ENCODE data around the gene PDZRN3.
A peak's percentile ranks its signal among the peaks of the same experiment; 100 is the strongest.

PDZRN3 gene

DNA sequence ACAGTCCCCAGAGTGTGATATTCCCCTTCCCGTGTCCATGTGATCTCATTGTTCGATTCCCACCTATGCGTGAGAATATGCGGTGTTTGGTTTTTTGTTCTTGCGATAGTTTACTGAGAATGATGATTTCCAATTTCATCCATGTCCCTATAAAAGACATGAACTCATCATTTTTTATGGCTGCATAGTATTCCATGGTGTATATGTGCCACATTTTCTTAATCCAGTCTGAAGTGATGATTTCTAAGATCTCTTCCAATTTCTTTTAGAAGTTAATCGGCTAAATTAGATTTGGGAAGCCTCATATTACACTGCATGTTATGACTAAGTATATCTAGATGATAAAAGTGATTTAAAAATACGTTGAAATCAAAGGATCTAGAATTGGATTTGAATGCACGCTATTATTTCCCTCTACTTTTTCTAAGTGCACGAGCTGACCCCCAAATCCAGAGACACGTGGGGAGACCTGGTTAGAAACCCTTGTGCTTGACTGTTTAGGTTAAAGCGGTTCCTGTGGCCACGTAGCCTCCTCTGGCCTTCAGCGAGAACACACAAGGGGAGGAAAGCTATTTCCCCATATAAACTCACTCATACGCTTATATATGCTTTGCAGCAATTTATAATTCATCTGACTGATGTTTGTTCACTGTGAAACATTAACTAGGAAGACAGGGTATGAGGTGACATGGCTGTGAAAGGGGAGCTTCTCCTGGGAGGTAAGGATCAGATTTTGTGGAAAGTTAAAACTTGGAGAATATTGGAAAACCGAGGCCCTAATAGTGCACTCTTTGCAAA, 243.8 kb downstream of the PDZRN3 start:
- Histone ChIP-seq H3K23ac (ENCODE audit: low read length) (no peak overlapping the region), H4K8ac (ENCODE audit: low read depth, low read length) (no peak overlapping the region), H3K9me3 (ENCODE audit: insufficient read depth, low read depth, low read length) (peaks cover 7% of the 10 kb centered on the region), H3K4me2 (ENCODE audit: low read length) (no peak overlapping the region), H3K14ac (ENCODE audit: low read length) (no peak overlapping the region), H2BK12ac (ENCODE audit: low read length) (no peak overlapping the region), H3K36me3 (ENCODE audit: control insufficient read depth in 1 of 2, insufficient read depth in 2 of 2, low read length in 2 of 2) (peaks cover 19 to 26% of the 10 kb centered on the region in 2 experiments), H2AK5ac (ENCODE audit: low read length) (no peak overlapping the region), H2BK120ac (ENCODE audit: insufficient read depth, low read length, poor library complexity) (no peak overlapping the region), H3K4me1 (ENCODE audit: control insufficient read depth in 1 of 2, insufficient read depth in 2 of 2, low read length in 2 of 2) (no peaks in the 10 kb centered on the region), H3K4ac (ENCODE audit: low read depth, low read length) (no peak overlapping the region), H3K79me2 (ENCODE audit: control insufficient read depth, insufficient read depth, low read length, poor library complexity) (no peaks in the 10 kb centered on the region), H2BK5ac (ENCODE audit: low read depth, low read length, poor library complexity) (no peak overlapping the region), H3K4me3 (ENCODE audit: low read depth, low read length) (no peak overlapping the region), H3K9ac (ENCODE audit: low read length) (no peak overlapping the region), H3K79me1 (ENCODE audit: low read length) (no peaks in the 10 kb centered on the region), H3K27me3 (ENCODE audit: insufficient read depth, low read length) (no peaks in the 10 kb centered on the region), H2AFZ (ENCODE audit: insufficient read depth, low read length, poor library complexity) (no peak overlapping the region), H3K18ac (ENCODE audit: low read length) (no peak overlapping the region), H4K12ac (ENCODE audit: low read depth, low read length) (no peak overlapping the region), H3K27ac (ENCODE audit: low read depth, low read length) (no peak overlapping the region), H4K91ac (ENCODE audit: low read depth, low read length) (no peak overlapping the region)
- DNase-seq, result no peak
- no CpG with 5 or more reads among the region's 15 CpGs for WGBS (ENCODE audit: extremely low coverage, insufficient coverage, insufficient read length)

DNA sequence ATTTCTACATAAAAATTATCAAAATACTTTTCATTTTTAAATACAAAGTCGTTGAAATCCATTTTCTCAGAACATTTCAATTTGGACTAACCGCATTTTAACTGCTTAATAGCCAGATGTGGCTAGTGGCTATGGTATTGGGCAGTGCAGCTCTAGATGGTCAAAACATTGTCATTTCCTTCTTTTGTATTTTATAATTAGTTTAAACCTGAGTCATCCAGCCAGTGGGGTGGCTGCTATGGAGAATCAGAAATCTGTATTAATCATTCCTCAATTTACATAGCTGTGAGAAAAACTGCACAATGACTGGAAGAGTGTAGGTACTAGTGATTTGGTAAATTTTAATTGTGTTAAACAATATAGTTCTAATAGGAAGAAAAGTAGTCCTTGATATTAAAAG, 245.3 kb downstream of the PDZRN3 start:
- Histone ChIP-seq H3K23ac (ENCODE audit: low read length) (no peak overlapping the region), H3K4ac (ENCODE audit: low read depth, low read length) (no peak overlapping the region), H3K4me3 (ENCODE audit: low read depth, low read length) (no peak overlapping the region), H2AK5ac (ENCODE audit: low read length) (no peak overlapping the region), H3K79me2 (ENCODE audit: control insufficient read depth, insufficient read depth, low read length, poor library complexity) (no peaks in the 10 kb centered on the region), H3K9ac (ENCODE audit: low read length) (no peak overlapping the region), H3K79me1 (ENCODE audit: low read length) (no peaks in the 10 kb centered on the region), H4K91ac (ENCODE audit: low read depth, low read length) (no peak overlapping the region), H3K4me1 (ENCODE audit: control insufficient read depth in 1 of 2, insufficient read depth in 2 of 2, low read length in 2 of 2) (no peaks in the 10 kb centered on the region), H3K4me2 (ENCODE audit: low read length) (no peak overlapping the region), H3K27ac (ENCODE audit: low read depth, low read length) (no peak overlapping the region), H4K12ac (ENCODE audit: low read depth, low read length) (no peak overlapping the region), H3K27me3 (ENCODE audit: insufficient read depth, low read length) (no peaks in the 10 kb centered on the region), H2BK12ac (ENCODE audit: low read length) (no peak overlapping the region), H2BK120ac (ENCODE audit: insufficient read depth, low read length, poor library complexity) (no peak overlapping the region), H2BK5ac (ENCODE audit: low read depth, low read length, poor library complexity) (no peak overlapping the region), H3K14ac (ENCODE audit: low read length) (no peak overlapping the region), H2AFZ (ENCODE audit: insufficient read depth, low read length, poor library complexity) (no peak overlapping the region), H3K9me3 (ENCODE audit: insufficient read depth, low read depth, low read length) (peaks cover 4% of the 10 kb centered on the region), H4K8ac (ENCODE audit: low read depth, low read length) (no peak overlapping the region), H3K36me3 (ENCODE audit: control insufficient read depth in 1 of 2, insufficient read depth in 2 of 2, low read length in 2 of 2) (peaks cover 12 to 17% of the 10 kb centered on the region in 2 experiments), H3K18ac (ENCODE audit: low read length) (no peak overlapping the region)
- no CpG with 5 or more reads among the region's 2 CpGs for whole genome bisulfite sequencing (ENCODE audit: extremely low coverage, insufficient coverage, insufficient read length)
- no peak for DNase-seq

DNA sequence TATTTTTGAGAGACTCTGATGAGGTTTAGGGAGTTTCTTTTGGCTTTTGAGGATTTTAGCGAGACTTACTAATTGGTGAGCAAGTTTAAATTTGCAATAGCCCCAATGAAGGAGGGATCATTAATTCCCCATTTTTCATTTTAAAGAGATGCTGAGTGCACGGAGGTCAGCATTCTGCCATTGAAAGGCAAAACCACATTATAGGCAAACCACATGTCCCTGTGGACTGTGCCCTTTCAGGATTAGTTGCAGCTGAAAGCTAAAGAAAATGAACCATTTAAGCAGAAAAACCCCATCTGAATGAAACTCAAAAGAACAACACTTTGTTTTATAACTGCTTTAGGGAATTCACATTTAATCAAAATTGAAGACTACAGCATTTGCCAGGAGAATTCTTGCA, 246.5 kb downstream of the PDZRN3 start:
- DNase-seq, result no peak
- no peak overlapping the region for H3K14ac ChIP-seq (ENCODE audit: low read length)
- peaks cover 5% of the 10 kb centered on the region for H3K9me3 ChIP-seq (ENCODE audit: insufficient read depth, low read depth, low read length)
- H3K4me2 ChIP-seq (ENCODE audit: low read length), result no peak overlapping the region
- no peak overlapping the region for H2BK12ac ChIP-seq (ENCODE audit: low read length)
- no peak overlapping the region for H3K9ac ChIP-seq (ENCODE audit: low read length)
- no peak overlapping the region for H4K91ac ChIP-seq (ENCODE audit: low read depth, low read length)
- no peak overlapping the region for H3K4me3 ChIP-seq (ENCODE audit: low read depth, low read length)
- peaks cover 0 to 4% of the 10 kb centered on the region in 2 experiments for H3K36me3 ChIP-seq (ENCODE audit: control insufficient read depth in 1 of 2, insufficient read depth in 2 of 2, low read length in 2 of 2)
- H2AK5ac ChIP-seq (ENCODE audit: low read length), result no peak overlapping the region
- no peak overlapping the region for H3K27ac ChIP-seq (ENCODE audit: low read depth, low read length)
- no peaks in the 10 kb centered on the region for H3K27me3 ChIP-seq (ENCODE audit: insufficient read depth, low read length)
- no peak overlapping the region for H3K4ac ChIP-seq (ENCODE audit: low read depth, low read length)
- H4K8ac ChIP-seq (ENCODE audit: low read depth, low read length), result no peak overlapping the region
- H2BK120ac ChIP-seq (ENCODE audit: insufficient read depth, low read length, poor library complexity), result no peak overlapping the region
- no peaks in the 10 kb centered on the region for H3K79me1 ChIP-seq (ENCODE audit: low read length)
- H2AFZ ChIP-seq (ENCODE audit: insufficient read depth, low read length, poor library complexity), result no peak overlapping the region
- no peak overlapping the region for H2BK5ac ChIP-seq (ENCODE audit: low read depth, low read length, poor library complexity)
- H3K18ac ChIP-seq (ENCODE audit: low read length), result no peak overlapping the region
- H3K4me1 ChIP-seq (ENCODE audit: control insufficient read depth in 1 of 2, insufficient read depth in 2 of 2, low read length in 2 of 2), result no peaks in the 10 kb centered on the region
- no peak overlapping the region for H3K23ac ChIP-seq (ENCODE audit: low read length)
- no peak overlapping the region for H4K12ac ChIP-seq (ENCODE audit: low read depth, low read length)
- whole genome bisulfite sequencing (ENCODE audit: extremely low coverage, insufficient coverage, insufficient read length), result no CpG with 5 or more reads among the region's 2 CpGs
- H3K79me2 ChIP-seq (ENCODE audit: control insufficient read depth, insufficient read depth, low read length, poor library complexity), result no peaks in the 10 kb centered on the region

GRCh38 chr3:73365756-73366397, 258.9 kb downstream of the PDZRN3 start:
- Histone ChIP-seq H3K18ac (ENCODE audit: low read length) (no peak overlapping the region), H4K12ac (ENCODE audit: low read depth, low read length) (no peak overlapping the region), H2AFZ (ENCODE audit: insufficient read depth, low read length, poor library complexity) (no peak overlapping the region), H3K36me3 (ENCODE audit: control insufficient read depth in 1 of 2, insufficient read depth in 2 of 2, low read length in 2 of 2) (no peaks in the 10 kb centered on the region), H3K14ac (ENCODE audit: low read length) (no peak overlapping the region), H3K79me2 (ENCODE audit: control insufficient read depth, insufficient read depth, low read length, poor library complexity) (no peaks in the 10 kb centered on the region), H3K4me1 (ENCODE audit: control insufficient read depth in 1 of 2, insufficient read depth in 2 of 2, low read length in 2 of 2) (no peaks in the 10 kb centered on the region), H2BK120ac (ENCODE audit: insufficient read depth, low read length, poor library complexity) (no peak overlapping the region), H3K4ac (ENCODE audit: low read depth, low read length) (no peak overlapping the region), H3K23ac (ENCODE audit: low read length) (no peak overlapping the region), H3K79me1 (ENCODE audit: low read length) (no peaks in the 10 kb centered on the region), H3K27ac (ENCODE audit: low read depth, low read length) (no peak overlapping the region), H4K8ac (ENCODE audit: low read depth, low read length) (no peak overlapping the region), H3K4me2 (ENCODE audit: low read length) (no peak overlapping the region), H3K4me3 (ENCODE audit: low read depth, low read length) (no peak overlapping the region), H2BK12ac (ENCODE audit: low read length) (no peak overlapping the region), H3K9ac (ENCODE audit: low read length) (no peak overlapping the region), H2AK5ac (ENCODE audit: low read length) (no peak overlapping the region), H3K27me3 (ENCODE audit: insufficient read depth, low read length) (peaks cover 2% of the 10 kb centered on the region), H2BK5ac (ENCODE audit: low read depth, low read length, poor library complexity) (no peak overlapping the region), H3K9me3 (ENCODE audit: insufficient read depth, low read depth, low read length) (no peaks in the 10 kb centered on the region), H4K91ac (ENCODE audit: low read depth, low read length) (peak overlapping the region; percentile 42)
- no CpG with 5 or more reads among the region's 12 CpGs for WGBS (ENCODE audit: extremely low coverage, insufficient coverage, insufficient read length)
- no peak for DNase-seq
